ENCODE results near the gene SLC35A2. TPM values are rescaled to one million over a fixed set of nuclear protein-coding genes. Genes with fewer than 3 reads are reported as not detected.
"Not testable (repeated sequence)": the region's sequence is repeated elsewhere in the genome, so short reads cannot be mapped to it uniquely, and the experiment has no call there.

SLC35A2 gene
- total RNA-seq, 1 donor from 2014 or later, result 26.5 TPM

GRCh38 chrX:48893556-48894348, 17.7 kb downstream of the SLC35A2 start:
- peaks cover 19% of the 10 kb centered on the region for H3K4me1 Mint-ChIP-seq (ENCODE audit: low read depth)
- H3K36me3 Mint-ChIP-seq (ENCODE audit: low read depth), result peaks cover 8% of the 10 kb centered on the region
- no peaks in the 10 kb centered on the region for H3K9me3 Mint-ChIP-seq
- H3K4me3 Mint-ChIP-seq, result no peak overlapping the region
- no peak for DNase-seq (ENCODE audit: low spot score)
- H3K27ac Mint-ChIP-seq, result no peak overlapping the region
- intact Hi-C loops (cut with micrococcal nuclease), result loop anchor here (10.0 kb wide), 1 partner anchor 371 kb away; the partner anchor contains the start of genes FOXP3 and PPP1R3F
- H3K27me3 Mint-ChIP-seq (ENCODE audit: insufficient read depth), result no peaks in the 10 kb centered on the region

- H3K27me3 Mint-ChIP-seq (ENCODE audit: insufficient read depth), result no peaks in the 10 kb centered on the region
- DNase-seq (ENCODE audit: low spot score), result no peak
- no peak overlapping the region for H3K4me3 Mint-ChIP-seq
- H3K4me1 Mint-ChIP-seq (ENCODE audit: low read depth), result peaks cover 19% of the 10 kb centered on the region
- H3K27ac Mint-ChIP-seq, result no peak overlapping the region
- intact Hi-C loops (cut with micrococcal nuclease), result loop anchor here (10.0 kb wide), 1 partner anchor 372 kb away; the partner anchor contains the start of genes FOXP3 and PPP1R3F
- H3K36me3 Mint-ChIP-seq (ENCODE audit: low read depth), result peaks cover 8% of the 10 kb centered on the region
- H3K9me3 Mint-ChIP-seq, result no peaks in the 10 kb centered on the region
These were observed 18.6 kb downstream of the SLC35A2 start for GRCh38 chrX:48892896-48893295.

DNA sequence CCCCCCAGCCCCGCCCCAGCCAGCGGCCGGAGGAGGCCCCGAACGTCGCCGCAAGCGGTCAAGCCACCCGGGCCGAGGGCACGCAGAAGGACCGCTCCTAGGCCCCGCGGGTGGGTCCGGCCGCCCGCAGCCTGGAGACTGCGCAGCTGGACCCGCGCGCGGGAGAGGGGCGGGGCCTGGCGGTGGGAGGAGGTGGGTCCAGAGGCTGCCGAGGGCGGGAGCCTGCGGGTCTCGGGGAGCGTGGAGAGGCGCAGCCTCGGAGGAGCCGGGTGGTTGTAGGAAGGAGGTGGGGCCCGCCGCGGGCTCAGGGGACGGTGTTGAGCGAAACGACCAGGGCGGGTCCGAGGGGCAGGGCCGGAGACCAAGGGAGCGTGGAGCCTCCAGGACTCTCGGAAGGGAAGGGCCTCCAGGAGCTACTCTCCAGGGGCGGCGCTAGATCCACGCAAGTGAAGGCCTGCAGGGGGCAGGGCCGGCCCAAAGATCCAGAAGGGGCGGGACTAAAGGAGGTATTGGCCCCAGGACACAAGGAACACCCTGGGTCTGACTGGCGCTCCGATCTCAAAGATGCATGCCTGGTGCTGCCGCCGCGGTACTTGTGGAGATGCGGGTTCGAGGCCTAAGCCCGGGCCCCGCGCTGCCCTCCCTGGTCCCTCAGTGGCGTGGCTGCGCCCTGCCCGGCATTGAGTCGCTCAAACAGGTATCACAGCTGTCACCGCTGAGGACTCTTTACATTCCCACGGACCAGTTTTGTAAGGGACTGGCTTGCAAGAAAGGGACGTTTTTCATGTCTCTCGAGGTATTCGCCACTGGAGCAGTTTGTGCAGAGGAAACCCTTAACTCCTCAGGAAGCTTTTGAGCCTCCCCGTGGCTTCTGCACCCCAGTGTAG, 19.8 kb downstream of the SLC35A2 start:
- peaks cover 5% of the 10 kb centered on the region for H3K36me3 Mint-ChIP-seq (ENCODE audit: low read depth)
- intact Hi-C loops (cut with micrococcal nuclease), result loop anchor here (1.0 to 10.0 kb wide), 8 partner anchors 21 to 373 kb away; partner anchors contain the start of genes FOXP3, PPP1R3F, PRAF2 and TFE3
- H3K27me3 Mint-ChIP-seq (ENCODE audit: insufficient read depth), result no peaks in the 10 kb centered on the region
- DNase-seq (ENCODE audit: low spot score), result peak; percentile 72
- H3K4me3 Mint-ChIP-seq, result peak overlapping the region; percentile 70
- H3K4me1 Mint-ChIP-seq (ENCODE audit: low read depth), result peaks cover 15% of the 10 kb centered on the region
- peak overlapping the region; percentile 52 for H3K27ac Mint-ChIP-seq
- H3K9me3 Mint-ChIP-seq, result no peaks in the 10 kb centered on the region

- peak overlapping the region; percentile 84 for H3K27ac Mint-ChIP-seq
- no peaks in the 10 kb centered on the region for H3K27me3 Mint-ChIP-seq (ENCODE audit: insufficient read depth)
- no peak for DNase-seq (ENCODE audit: low spot score)
- no peaks in the 10 kb centered on the region for H3K9me3 Mint-ChIP-seq
- H3K4me1 Mint-ChIP-seq (ENCODE audit: low read depth), result peaks cover 11% of the 10 kb centered on the region
- H3K36me3 Mint-ChIP-seq (ENCODE audit: low read depth), result peaks cover 5% of the 10 kb centered on the region
- intact Hi-C loops (cut with micrococcal nuclease), result loop anchor here (1.0 to 10.0 kb wide), 8 partner anchors 21 to 374 kb away; partner anchors contain the start of genes FOXP3, PPP1R3F, PRAF2 and TFE3
- H3K4me3 Mint-ChIP-seq, result peak overlapping the region; percentile 95
These were observed 20.5 kb downstream of the SLC35A2 start for GRCh38 chrX:48890934-48891401.

DNA sequence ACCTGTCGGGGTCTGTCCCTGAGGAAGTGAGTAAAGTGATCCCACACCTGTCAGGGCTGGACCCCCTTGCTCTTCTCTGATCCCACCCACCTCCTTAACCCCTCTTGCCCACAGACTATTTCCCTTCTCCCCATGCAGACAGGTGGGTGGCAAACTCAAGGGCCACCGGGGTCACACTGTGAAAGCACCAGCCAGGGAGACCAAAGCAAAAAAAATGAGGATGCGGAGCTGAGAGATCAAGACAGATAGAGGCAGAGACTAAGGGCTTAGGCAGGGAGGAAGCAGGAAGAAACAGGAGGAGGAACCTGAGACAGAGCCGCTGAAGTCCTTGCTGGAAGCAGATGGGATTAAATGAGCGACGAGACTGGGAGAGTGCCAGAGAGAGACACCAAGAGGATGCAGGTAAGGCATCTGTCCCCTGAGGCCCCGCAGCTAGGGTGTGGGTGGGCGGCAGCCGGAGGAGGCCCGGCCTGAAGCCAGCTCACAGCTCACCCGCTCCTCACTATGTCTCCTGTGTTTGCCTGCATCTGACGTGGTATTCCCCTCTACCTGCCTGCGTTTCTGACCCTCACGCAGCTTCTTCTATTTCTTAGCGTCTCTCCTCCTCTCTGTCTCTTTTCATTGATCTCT, 21.0 kb downstream of the SLC35A2 start:
- no peaks in the 10 kb centered on the region for H3K9me3 Mint-ChIP-seq
- peak overlapping the region; percentile 95 for H3K4me3 Mint-ChIP-seq
- peaks cover 11% of the 10 kb centered on the region for H3K4me1 Mint-ChIP-seq (ENCODE audit: low read depth)
- peak overlapping the region; percentile 84 for H3K27ac Mint-ChIP-seq
- no peak for DNase-seq (ENCODE audit: low spot score)
- intact Hi-C loops (cut with micrococcal nuclease), result loop anchor here (2.0 to 10.0 kb wide), 3 partner anchors 36 to 374 kb away; partner anchors contain the start of genes FOXP3 and PPP1R3F
- H3K27me3 Mint-ChIP-seq (ENCODE audit: insufficient read depth), result no peaks in the 10 kb centered on the region
- peaks cover 4% of the 10 kb centered on the region for H3K36me3 Mint-ChIP-seq (ENCODE audit: low read depth)

- H3K27me3 Mint-ChIP-seq (ENCODE audit: insufficient read depth); H3K27ac Mint-ChIP-seq; H3K9me3 Mint-ChIP-seq; H3K36me3 Mint-ChIP-seq (ENCODE audit: low read depth); intact Hi-C loops (cut with micrococcal nuclease); H3K4me3 Mint-ChIP-seq; DNase-seq (ENCODE audit: low spot score): not testable (repeated sequence)
- H3K4me1 Mint-ChIP-seq (ENCODE audit: low read depth), result peaks cover 11% of the 10 kb centered on the region
These were observed 24.9 kb downstream of the SLC35A2 start for GRCh38 chrX:48886586-48886985.

DNA sequence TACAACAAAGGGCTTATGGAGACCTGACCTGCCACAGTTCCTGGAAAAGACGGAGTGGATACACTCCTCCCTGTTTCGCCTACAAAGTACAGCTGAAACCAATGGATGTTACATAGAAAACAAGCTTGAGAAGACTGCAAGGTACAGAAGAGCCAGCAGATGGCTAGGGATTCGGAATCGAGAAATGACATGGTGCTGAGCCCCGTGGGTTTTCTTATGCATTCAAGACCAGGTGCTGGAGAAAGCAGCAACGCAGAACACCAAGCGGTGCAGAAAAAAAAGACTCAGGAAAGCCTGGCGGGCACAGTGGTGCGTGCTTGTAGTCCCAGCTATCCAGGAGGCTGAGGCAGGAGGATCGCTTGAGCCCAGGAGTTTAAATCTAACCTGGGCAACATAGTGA, 27.7 kb downstream of the SLC35A2 start:
- H3K4me1 Mint-ChIP-seq (ENCODE audit: low read depth), result no peaks in the 10 kb centered on the region
- intact Hi-C loops (cut with micrococcal nuclease), result no loop called here

DNA sequence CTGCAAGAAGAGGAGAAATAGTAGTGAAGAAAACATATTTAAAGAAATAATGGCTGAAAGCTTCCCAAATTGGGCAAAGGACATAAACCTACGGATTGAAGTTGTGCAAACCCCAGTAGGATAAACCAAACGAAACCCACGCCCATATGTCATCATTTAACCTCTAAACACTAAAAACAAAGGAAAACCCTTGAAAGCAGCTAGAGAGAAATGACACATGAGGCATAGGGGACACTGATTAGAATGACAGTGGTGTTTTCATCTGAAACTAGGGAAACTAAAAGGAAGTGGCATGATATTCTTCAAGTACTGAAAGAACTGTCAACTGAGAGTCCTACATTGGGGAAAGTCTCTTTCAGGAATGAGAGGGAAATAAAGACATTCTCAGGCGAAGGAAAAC, 34.5 kb downstream of the SLC35A2 start:
- H3K27ac Mint-ChIP-seq; H3K9me3 Mint-ChIP-seq; H3K36me3 Mint-ChIP-seq (ENCODE audit: low read depth); intact Hi-C loops (cut with micrococcal nuclease); H3K4me3 Mint-ChIP-seq; DNase-seq (ENCODE audit: low spot score); H3K4me1 Mint-ChIP-seq (ENCODE audit: low read depth); H3K27me3 Mint-ChIP-seq (ENCODE audit: insufficient read depth): not testable (repeated sequence)

More for the DNA sequence above, 27.7 kb downstream of the SLC35A2 start:
- H3K9me3 Mint-ChIP-seq, result no peaks in the 10 kb centered on the region
- H3K36me3 Mint-ChIP-seq (ENCODE audit: low read depth), result no peaks in the 10 kb centered on the region
- no peak overlapping the region for H3K27ac Mint-ChIP-seq
- no peaks in the 10 kb centered on the region for H3K27me3 Mint-ChIP-seq (ENCODE audit: insufficient read depth)
- no peak overlapping the region for H3K4me3 Mint-ChIP-seq
- no peak for DNase-seq (ENCODE audit: low spot score)

DNA sequence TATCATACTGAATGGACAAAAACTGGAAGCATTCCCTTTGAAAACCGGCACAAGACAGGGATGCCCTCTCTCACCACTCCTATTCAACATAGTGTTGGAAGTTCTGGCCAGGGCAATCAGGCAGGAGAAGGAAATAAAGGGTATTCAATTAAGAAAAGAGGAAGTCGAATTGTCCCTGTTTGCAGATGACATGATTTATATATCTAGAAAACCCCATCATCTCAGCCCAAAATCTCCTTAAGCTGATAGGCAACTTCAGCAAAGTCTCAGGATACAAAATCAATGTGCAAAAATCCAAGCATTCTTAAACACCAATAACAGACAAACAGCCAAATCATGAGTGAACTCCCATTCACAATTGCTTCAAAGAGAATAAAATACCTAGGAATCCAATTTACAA, 39.4 kb downstream of the SLC35A2 start:
- H3K27me3 Mint-ChIP-seq (ENCODE audit: insufficient read depth); H3K9me3 Mint-ChIP-seq; DNase-seq (ENCODE audit: low spot score); H3K27ac Mint-ChIP-seq; intact Hi-C loops (cut with micrococcal nuclease); H3K36me3 Mint-ChIP-seq (ENCODE audit: low read depth); H3K4me1 Mint-ChIP-seq (ENCODE audit: low read depth); H3K4me3 Mint-ChIP-seq: not testable (repeated sequence)

DNA sequence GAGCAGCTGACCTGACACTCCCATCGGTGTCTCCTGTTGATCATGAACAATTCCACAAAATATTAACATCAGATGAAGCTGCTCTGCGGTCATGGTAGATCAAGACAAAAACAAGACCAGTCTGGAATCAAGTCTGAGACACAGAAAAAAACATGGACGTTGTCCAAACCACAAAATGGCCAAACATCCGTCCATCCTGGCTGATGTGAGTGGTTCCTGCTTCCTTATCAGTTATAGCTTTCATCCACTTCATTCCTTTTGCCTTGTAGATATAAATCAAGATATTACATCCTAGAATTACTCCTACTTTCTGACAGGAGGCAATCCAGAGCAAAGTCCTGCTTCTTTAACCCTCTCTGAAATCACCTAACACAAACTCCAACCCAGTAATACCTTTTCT, 47.2 kb downstream of the SLC35A2 start:
- H3K36me3 Mint-ChIP-seq (ENCODE audit: low read depth), result no peaks in the 10 kb centered on the region
- peaks cover 3% of the 10 kb centered on the region for H3K27me3 Mint-ChIP-seq (ENCODE audit: insufficient read depth)
- no peak overlapping the region for H3K27ac Mint-ChIP-seq
- DNase-seq (ENCODE audit: low spot score), result no peak
- intact Hi-C loops (cut with micrococcal nuclease), result no loop called here
- no peaks in the 10 kb centered on the region for H3K9me3 Mint-ChIP-seq
- H3K4me3 Mint-ChIP-seq, result no peak overlapping the region
- H3K4me1 Mint-ChIP-seq (ENCODE audit: low read depth), result no peaks in the 10 kb centered on the region

GRCh38 chrX:48854898-48855297, 56.5 kb downstream of the SLC35A2 start:
- no peak overlapping the region for H3K4me3 Mint-ChIP-seq
- peaks cover 9% of the 10 kb centered on the region for H3K27me3 Mint-ChIP-seq (ENCODE audit: insufficient read depth)
- H3K27ac Mint-ChIP-seq, result no peak overlapping the region
- H3K4me1 Mint-ChIP-seq (ENCODE audit: low read depth), result no peaks in the 10 kb centered on the region
- H3K9me3 Mint-ChIP-seq, result no peaks in the 10 kb centered on the region
- DNase-seq (ENCODE audit: low spot score), result no peak
- H3K36me3 Mint-ChIP-seq (ENCODE audit: low read depth), result no peaks in the 10 kb centered on the region
- intact Hi-C loops (cut with micrococcal nuclease), result loop anchor here (2.0 kb wide), 1 partner anchor 36 kb away; no protein-coding TSS in a partner anchor

- H3K9me3 Mint-ChIP-seq; H3K27me3 Mint-ChIP-seq (ENCODE audit: insufficient read depth); H3K27ac Mint-ChIP-seq; H3K4me1 Mint-ChIP-seq (ENCODE audit: low read depth); H3K4me3 Mint-ChIP-seq; H3K36me3 Mint-ChIP-seq (ENCODE audit: low read depth); DNase-seq (ENCODE audit: low spot score): not testable (repeated sequence)
- intact Hi-C loops (cut with micrococcal nuclease), result loop anchor here (2.0 kb wide), 1 partner anchor 37 kb away; no protein-coding TSS in a partner anchor
These were observed 57.2 kb downstream of the SLC35A2 start for GRCh38 chrX:48854121-48854804.

Data from activated T-helper 1 cell treated with anti-CD3 and anti-CD28 coated beads, Interleukin-12 subunit alpha, Interleukin-12 subunit beta, Interleukin-2, Interleukin-4 antibody, amounts not matched to agents 30 ng/mL and 10 ng/mL and 1 ng/mL, durations not matched to agents 14 hours and 24 hours and 36 hours (primary cell).